NCI-H2081 treated with DMSO at 0.1 percent for 48 hours (cell line): ENCODE results near the gene ARHGEF3.

ENCODE experiments used
- DNase-seq: peaks from one replicate; lab custom pipeline; 2025; lab: John Stamatoyannopoulos, UW

Gene ARHGEF3

DNA sequence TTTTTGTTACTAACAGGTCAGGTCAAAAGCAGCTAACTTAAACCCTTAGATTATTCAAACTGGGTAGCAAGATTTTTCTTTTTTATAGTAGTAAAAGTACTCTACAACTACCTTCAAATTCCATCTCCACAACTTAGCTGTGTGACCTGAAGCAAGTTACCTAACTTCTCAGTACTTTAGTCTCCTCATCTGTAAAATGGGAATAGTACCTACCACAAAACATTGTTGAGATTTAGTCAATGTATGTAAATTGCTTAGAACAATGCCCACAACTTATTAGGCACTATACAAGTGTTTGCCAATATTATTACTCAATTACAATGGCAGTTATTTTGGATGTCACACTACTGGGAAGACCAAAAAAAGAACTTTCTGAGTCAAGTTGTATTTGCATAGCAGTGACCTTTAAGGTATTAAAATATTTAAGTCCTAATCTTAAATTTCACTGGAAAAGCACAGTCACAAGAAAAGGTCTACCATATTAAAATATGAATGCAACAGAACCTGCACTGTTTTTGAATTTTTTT, 121.6 kb downstream of the ARHGEF3 start:
- no peak for DNase-seq
